Neural cell (in vitro differentiated cells): ENCODE data around the gene POLR2B. TPM values are rescaled to one million over a fixed set of nuclear protein-coding genes. Genes with fewer than 3 reads are reported as not detected.

Experiments used
- H2AFZ ChIP-seq: fragments of 200-600, 300-800 bp; sonication (generic), shearing (Covaris generic); 2 replicates; pipeline ENCODE4 v1.6.0; 2014; ENCODE audit warnings: low read depth, mild to moderate bottlenecking, antibody characterized with exemption, low read length, moderate library complexity
- H3F3A ChIP-seq: fragments of 200-600 bp; shearing (Covaris generic); 2 replicates; pipeline ENCODE4 v1.6.1; 2016; ENCODE audit warnings: mild to moderate bottlenecking, moderate library complexity, mixed read lengths, antibody characterized with exemption, low read length; ENCODE audit not compliant: insufficient read depth, poor library complexity, severe bottlenecking
- H3K27ac ChIP-seq: fragments of 200-600, 300-800 bp; sonication (generic), shearing (Covaris generic); 2 replicates; pipeline ENCODE4 v1.5.1; 2014; ENCODE audit warnings: mild to moderate bottlenecking, low read length, moderate library complexity
- H3K27me3 ChIP-seq: fragments of 300-800, 200-600 bp; sonication (generic), shearing (Covaris generic); 2 replicates; pipeline ENCODE4 v1.6.0; 2014; ENCODE audit warnings: mild to moderate bottlenecking, low read depth, low read length, moderate library complexity; ENCODE audit not compliant: insufficient read depth
- H3K36me3 ChIP-seq: fragments of 300-800, 200-600 bp; sonication (generic), shearing (Covaris generic); 2 replicates; pipeline ENCODE4 v1.5.1; 2014; ENCODE audit warnings: mild to moderate bottlenecking, antibody characterized with exemption, low read length, moderate library complexity; ENCODE audit not compliant: insufficient read depth
- H3K4me2 ChIP-seq: fragments of 300-800, 200-600 bp; sonication (generic), shearing (Covaris generic); 2 replicates; pipeline ENCODE4 v1.6.0; 2014; ENCODE audit warnings: mild to moderate bottlenecking, low read length
- H3K4me3 ChIP-seq: fragments of 300-800, 200-600 bp; sonication (generic), shearing (Covaris generic); 2 replicates; pipeline ENCODE4 v1.5.1; 2014; ENCODE audit warnings: mild to moderate bottlenecking, low read length, moderate library complexity
- H3K79me2 ChIP-seq: fragments of 200-600 bp; shearing (Covaris generic); replicated peaks from 2 replicates; pipeline ENCODE4 v1.6.0; 2014; ENCODE audit warnings: mild to moderate bottlenecking, low read length, moderate library complexity; ENCODE audit not compliant: insufficient read depth
- H3K9ac ChIP-seq: fragments of 300-800, 200-600 bp; sonication (generic), shearing (Covaris generic); 2 replicates; pipeline ENCODE4 v1.6.1; 2016; ENCODE audit warnings: mild to moderate bottlenecking, low read length, mixed read lengths
- H3K9me2 ChIP-seq: fragments of 200-600 bp; shearing (Covaris generic); 2 replicates; pipeline ENCODE4 v1.6.1; 2016; ENCODE audit warnings: mild to moderate bottlenecking, low read length, mixed read lengths; ENCODE audit not compliant: insufficient read depth
- H3K9me3 ChIP-seq: fragments of 200-600, 300-800 bp; sonication (generic), shearing (Covaris generic); 2 replicates; pipeline ENCODE4 v1.6.1; 2016; ENCODE audit warnings: mild to moderate bottlenecking, mixed run types, low read length, moderate library complexity, mixed read lengths
- H4K20me1 ChIP-seq: fragments of 200-600 bp; shearing (Covaris generic); 2 replicates; pipeline ENCODE4 v1.6.1; 2016; ENCODE audit warnings: mild to moderate bottlenecking, mixed run types; ENCODE audit not compliant: insufficient read depth
- CTCF ChIP-seq: fragments of 450-650 bp; IDR thresholded peaks from 2 replicates; pipeline ENCODE4 v1.5.1; 2014; ENCODE audit warnings: antibody characterized with exemption, mild to moderate bottlenecking, moderate library complexity; ENCODE audit not compliant: poor library complexity, severe bottlenecking
- EP300 ChIP-seq: fragments of 450-650 bp; conservative IDR thresholded peaks from 2 replicates; pipeline ENCODE4 v1.6.1; 2014; ENCODE audit warnings: antibody characterized with exemption, mild to moderate bottlenecking, moderate library complexity; ENCODE audit not compliant: poor library complexity, severe bottlenecking
- EZH2 ChIP-seq: fragments of 200-600, 300-800 bp; shearing (Covaris generic), sonication (generic); IDR thresholded peaks from 2 replicates; pipeline ENCODE4 v1.6.1; 2014; ENCODE audit warnings: antibody characterized with exemption, low read length, borderline replicate concordance, mild to moderate bottlenecking; ENCODE audit not compliant: insufficient read depth, poor library complexity, severe bottlenecking
- MXI1 ChIP-seq: fragments of 450-650 bp; conservative IDR thresholded peaks from 2 replicates; pipeline ENCODE4 v1.6.1; 2014; ENCODE audit warnings: antibody characterized with exemption, mild to moderate bottlenecking; ENCODE audit not compliant: poor library complexity, severe bottlenecking
- POLR2AphosphoS5 ChIP-seq: IDR thresholded peaks from 2 replicates; pipeline ENCODE4 v1.6.1; 2012
- RAD21 ChIP-seq: fragments of 450-650 bp; conservative IDR thresholded peaks from 2 replicates; pipeline ENCODE4 v1.6.1; 2014; ENCODE audit warnings: antibody characterized with exemption, mild to moderate bottlenecking, moderate library complexity
- SMC3 ChIP-seq: fragments of 450-650 bp; conservative IDR thresholded peaks from 2 replicates; pipeline ENCODE4 v1.6.1; 2014; ENCODE audit warnings: antibody characterized with exemption, mild to moderate bottlenecking, moderate library complexity; ENCODE audit not compliant: poor library complexity
- TAF1 ChIP-seq: IDR thresholded peaks from 2 replicates; pipeline ENCODE4 v1.6.1; 2012; ENCODE audit warnings: low read depth
- polyA plus RNA-seq: library from polyadenylated mRNA; depleted of rRNA; stranded (reverse); fragments of >200 nt; gene quantifications from 2 replicates; pipeline ENCODE4 v1.2.3, GENCODE V29; 2014
- TF ChIP-seq, protein P1 (sequence below): IDR thresholded peaks from 2 replicates; pipeline ENCODE4 v1.6.1; 2012; ENCODE audit warnings: borderline replicate concordance

POLR2B gene
- polyA plus RNA-seq, 1 donor from 2014 or later: 300 TPM

DNA sequence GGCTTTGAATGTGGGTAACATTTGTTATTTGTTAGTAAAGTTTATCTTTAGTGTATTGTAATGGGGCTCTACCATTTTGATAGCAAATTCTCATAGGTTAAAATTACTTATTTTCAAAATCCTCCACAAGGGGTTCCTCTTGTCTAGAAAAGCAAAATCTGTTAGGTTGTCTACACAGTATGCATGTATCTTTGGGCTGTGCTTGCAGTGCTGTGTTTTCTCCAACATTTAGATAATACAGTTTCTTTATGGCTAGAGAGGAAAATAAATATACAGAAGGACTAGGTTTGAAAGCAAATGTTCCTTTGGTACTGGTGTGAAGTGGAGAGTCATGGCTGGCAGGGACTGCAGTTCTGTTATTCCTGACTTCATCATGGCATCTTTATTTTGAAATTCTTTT lies 40.3 kb downstream of the POLR2B start:
- no peak overlapping the region for H3K27ac ChIP-seq
- H4K20me1 ChIP-seq: no peaks in the 10 kb centered on the region
- H3K9me2 ChIP-seq: no peaks in the 10 kb centered on the region
- TF ChIP-seq EZH2: no peak
- peaks cover 17% of the 10 kb centered on the region for H3K36me3 ChIP-seq
- no peaks in the 10 kb centered on the region for H3F3A ChIP-seq
- H2AFZ ChIP-seq: no peak overlapping the region
- H3K79me2 ChIP-seq: no peaks in the 10 kb centered on the region
- no peak overlapping the region for H3K4me3 ChIP-seq
- H3K9ac ChIP-seq: no peak overlapping the region
- H3K4me2 ChIP-seq: no peak overlapping the region
- no peaks in the 10 kb centered on the region for H3K9me3 ChIP-seq
- no peaks in the 10 kb centered on the region for H3K27me3 ChIP-seq

GRCh38 chr4:57020467-57021101 lies 41.9 kb downstream of the POLR2B start:
- no peaks in the 10 kb centered on the region for H3K9me3 ChIP-seq
- no peak overlapping the region for H3K9ac ChIP-seq
- no peaks in the 10 kb centered on the region for H3K9me2 ChIP-seq
- no peaks in the 10 kb centered on the region for H3K27me3 ChIP-seq
- H3K27ac ChIP-seq: no peak overlapping the region
- H2AFZ ChIP-seq: no peak overlapping the region
- no peak overlapping the region for H3K4me2 ChIP-seq
- no peaks in the 10 kb centered on the region for H4K20me1 ChIP-seq
- TF ChIP-seq POLR2AphosphoS5: no peak
- no peak for TF ChIP-seq TAF1
- no peak for TF ChIP-seq RAD21
- no peak for TF ChIP-seq EZH2
- no peak for TF ChIP-seq CTCF
- no peak for TF ChIP-seq SMC3
- TF ChIP-seq, protein P1, sequence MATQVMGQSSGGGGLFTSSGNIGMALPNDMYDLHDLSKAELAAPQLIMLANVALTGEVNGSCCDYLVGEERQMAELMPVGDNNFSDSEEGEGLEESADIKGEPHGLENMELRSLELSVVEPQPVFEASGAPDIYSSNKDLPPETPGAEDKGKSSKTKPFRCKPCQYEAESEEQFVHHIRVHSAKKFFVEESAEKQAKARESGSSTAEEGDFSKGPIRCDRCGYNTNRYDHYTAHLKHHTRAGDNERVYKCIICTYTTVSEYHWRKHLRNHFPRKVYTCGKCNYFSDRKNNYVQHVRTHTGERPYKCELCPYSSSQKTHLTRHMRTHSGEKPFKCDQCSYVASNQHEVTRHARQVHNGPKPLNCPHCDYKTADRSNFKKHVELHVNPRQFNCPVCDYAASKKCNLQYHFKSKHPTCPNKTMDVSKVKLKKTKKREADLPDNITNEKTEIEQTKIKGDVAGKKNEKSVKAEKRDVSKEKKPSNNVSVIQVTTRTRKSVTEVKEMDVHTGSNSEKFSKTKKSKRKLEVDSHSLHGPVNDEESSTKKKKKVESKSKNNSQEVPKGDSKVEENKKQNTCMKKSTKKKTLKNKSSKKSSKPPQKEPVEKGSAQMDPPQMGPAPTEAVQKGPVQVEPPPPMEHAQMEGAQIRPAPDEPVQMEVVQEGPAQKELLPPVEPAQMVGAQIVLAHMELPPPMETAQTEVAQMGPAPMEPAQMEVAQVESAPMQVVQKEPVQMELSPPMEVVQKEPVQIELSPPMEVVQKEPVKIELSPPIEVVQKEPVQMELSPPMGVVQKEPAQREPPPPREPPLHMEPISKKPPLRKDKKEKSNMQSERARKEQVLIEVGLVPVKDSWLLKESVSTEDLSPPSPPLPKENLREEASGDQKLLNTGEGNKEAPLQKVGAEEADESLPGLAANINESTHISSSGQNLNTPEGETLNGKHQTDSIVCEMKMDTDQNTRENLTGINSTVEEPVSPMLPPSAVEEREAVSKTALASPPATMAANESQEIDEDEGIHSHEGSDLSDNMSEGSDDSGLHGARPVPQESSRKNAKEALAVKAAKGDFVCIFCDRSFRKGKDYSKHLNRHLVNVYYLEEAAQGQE: no peak
- TF ChIP-seq MXI1: no peak
- TF ChIP-seq EP300: no peak
- H3F3A ChIP-seq: no peaks in the 10 kb centered on the region
- H3K4me3 ChIP-seq: no peak overlapping the region
- H3K79me2 ChIP-seq: no peaks in the 10 kb centered on the region
- peaks cover 27% of the 10 kb centered on the region for H3K36me3 ChIP-seq
